Keratinocyte (primary cell): ENCODE data around the gene ZNF19. TPM values are rescaled to one million over a fixed set of nuclear protein-coding genes. Genes with fewer than 3 reads are reported as not detected.

Experiments
- DNase-seq: peaks from one replicate; pipeline ENCODE4 v3.0.0-alpha.2; 2011; ENCODE audit warnings: low read depth, missing footprints, low spot score
- FAIRE-seq: peaks from 2 replicates; lab custom pipeline; 2011; peaks lifted over from hg19 to GRCh38; lab: Jason Lieb, UNC
- H2AFZ ChIP-seq: 2 replicates; pipeline ENCODE4 v1.6.0; 2012; ENCODE audit warnings: low read length, control low read depth, inconsistent platforms; ENCODE audit not compliant: control insufficient read depth
- H3K27ac ChIP-seq: 2 replicates; pipeline ENCODE4 v1.5.1; 2011; ENCODE audit warnings: low read length; ENCODE audit not compliant: control insufficient read depth, insufficient read depth
- H3K27me3 ChIP-seq: 3 replicates; pipeline ENCODE4 v1.6.0; 2011; ENCODE audit warnings: low read length; ENCODE audit not compliant: control insufficient read depth, insufficient read depth; ENCODE audit errors: extremely low read depth
- H3K36me3 ChIP-seq, 2 experiments: 2 replicates in 1 of 2; 3 replicates in 1 of 2; pipeline ENCODE4 v1.5.1; 2011; ENCODE audit warnings: low read length in 2 of 2, mild to moderate bottlenecking in 1 of 2; ENCODE audit not compliant: control insufficient read depth in 2 of 2, insufficient read depth in 2 of 2; ENCODE audit errors: extremely low read depth in 1 of 2
- H3K4me1 ChIP-seq: 3 replicates; pipeline ENCODE4 v1.5.1; 2011; ENCODE audit warnings: low read length; ENCODE audit not compliant: control insufficient read depth, insufficient read depth; ENCODE audit errors: extremely low read depth
- H3K4me2 ChIP-seq: 3 replicates; pipeline ENCODE4 v1.6.0; 2011; ENCODE audit warnings: low read depth, low read length; ENCODE audit not compliant: control insufficient read depth, insufficient read depth; ENCODE audit errors: extremely low read depth
- H3K4me3 ChIP-seq, 3 experiments: fragments of 200-600 bp in 1 of 3; sonication (generic) in 1 of 3; 2 replicates in 2 of 3; 3 replicates in 1 of 3; pipeline ENCODE4 v1.5.1; 2011 to 2016; ENCODE audit warnings: low read length in 3 of 3, mild to moderate bottlenecking in 3 of 3, control low read depth in 2 of 3, inconsistent platforms in 1 of 3, low read depth in 1 of 3, mixed read lengths in 1 of 3, mixed run types in 1 of 3, moderate library complexity in 1 of 3; ENCODE audit not compliant: control insufficient read depth in 2 of 3, insufficient read depth in 2 of 3; ENCODE audit errors: extremely low read depth in 1 of 3
- H3K79me2 ChIP-seq: 2 replicates; pipeline ENCODE4 v1.6.0; 2012; ENCODE audit warnings: low read length; ENCODE audit not compliant: control insufficient read depth, insufficient read depth
- H3K9ac ChIP-seq: 3 replicates; pipeline ENCODE4 v1.6.0; 2011; ENCODE audit warnings: low read length; ENCODE audit not compliant: control insufficient read depth, insufficient read depth; ENCODE audit errors: extremely low read depth
- H3K9me1 ChIP-seq: 3 replicates; pipeline ENCODE4 v1.6.0; 2011; ENCODE audit warnings: low read length; ENCODE audit not compliant: control insufficient read depth, insufficient read depth; ENCODE audit errors: extremely low read depth
- H3K9me3 ChIP-seq: 2 replicates; pipeline ENCODE4 v1.5.1; 2012; ENCODE audit warnings: low read depth, low read length; ENCODE audit not compliant: control insufficient read depth
- H4K20me1 ChIP-seq: 3 replicates; pipeline ENCODE4 v1.6.0; 2011; ENCODE audit warnings: low read length; ENCODE audit not compliant: control insufficient read depth, insufficient read depth; ENCODE audit errors: extremely low read depth
- CTCF ChIP-seq, 3 experiments: IDR thresholded peaks in 1 of 3; conservative IDR thresholded peaks in 1 of 3; optimal IDR thresholded peaks in 1 of 3; 2 replicates in 2 of 3; 3 replicates in 1 of 3; pipeline versions ENCODE3 to v1.5.1; 2011; ENCODE audit warnings: low read length in 3 of 3, mild to moderate bottlenecking in 3 of 3, moderate library complexity in 2 of 3, control low read depth in 1 of 3, inconsistent platforms in 1 of 3; ENCODE audit not compliant: insufficient read depth in 2 of 3; ENCODE audit errors: extremely low read depth in 1 of 3
- EZH2 ChIP-seq: IDR thresholded peaks from one replicate; pipeline ENCODE4 v1.6.1; 2012; ENCODE audit warnings: inconsistent platforms, mild to moderate bottlenecking, low read length, moderate library complexity
- dilution Hi-C: fragments of 300-500 bp; cut with MboI; formaldehyde crosslinking; loops from one replicate; pipeline ENCODE4 v1.7.0; 2020; ENCODE audit warnings: low sequenced_read_pairs; ENCODE audit not compliant: extremely low pct_ligation_motif_present
- polyA plus RNA-seq, 5 experiments: library from polyadenylated mRNA; depleted of rRNA in 3 of 5; stranded (reverse) in 3 of 5; stranded (forward) in 1 of 5; unstranded in 1 of 5; fragments of >200 nt; gene quantifications; 1 replicate in 1 of 5; 2 replicates in 3 of 5; 3 replicates in 1 of 5; pipeline versions ENCODE4 v1.2.1 to v1.2.3, GENCODE V29; 2011 to 2012; ENCODE audit warnings: missing spikeins in 2 of 5, low read depth in 1 of 5, low replicate concordance in 1 of 5

The ZNF19 gene
- polyA plus RNA-seq, 1 donor (not counting 4 experiments of a cell fraction or from before 2014, with no cell fraction given) = 1.7 TPM

GRCh38 chr16:71528863-71529262 is 39.7 kb upstream of the ZNF19 start:
- no peak overlapping the region for H3K4me3 ChIP-seq

GRCh38 chr16:71528257-71528656 is 39.1 kb upstream of the ZNF19 start:
- no peaks in the 10 kb centered on the region for H4K20me1 ChIP-seq
- TF ChIP-seq EZH2 (no peak), CTCF (optimal IDR thresholded peaks at IDR 0.05 in 1 of 3, IDR thresholded peaks at IDR 0.05 in 1 of 3, conservative IDR thresholded peaks at IDR 0.05 in 1 of 3; ENCODE audit: extremely low read depth in 1 of 3, insufficient read depth in 2 of 3, low read length in 3 of 3) (no peak)
- H3K9me3 ChIP-seq = no peaks in the 10 kb centered on the region
- no peak overlapping the region for H3K4me2 ChIP-seq
- no peaks in the 10 kb centered on the region for H3K27me3 ChIP-seq
- no peaks in the 10 kb centered on the region for H3K36me3 ChIP-seq
- no peak overlapping the region for H2AFZ ChIP-seq
- no peak overlapping the region for H3K4me3 ChIP-seq
- dilution Hi-C loops = no loop called here
- H3K79me2 ChIP-seq = no peaks in the 10 kb centered on the region
- H3K9ac ChIP-seq = no peak overlapping the region
- no peak for FAIRE-seq
- no peaks in the 10 kb centered on the region for H3K9me1 ChIP-seq
- H3K27ac ChIP-seq = no peak overlapping the region
- peaks cover 17% of the 10 kb centered on the region for H3K4me1 ChIP-seq
- DNase-seq = no peak

More at GRCh38 chr16:71528863-71529262, 39.7 kb upstream of the ZNF19 start:
- Histone ChIP-seq H3K4me1 (peaks cover 17% of the 10 kb centered on the region), H3K9me3 (no peaks in the 10 kb centered on the region), H4K20me1 (no peaks in the 10 kb centered on the region), H3K27ac (no peak overlapping the region), H3K36me3 (no peaks in the 10 kb centered on the region), H3K9ac (no peak overlapping the region), H3K9me1 (no peaks in the 10 kb centered on the region), H3K79me2 (no peaks in the 10 kb centered on the region), H3K4me2 (no peak overlapping the region), H3K27me3 (no peaks in the 10 kb centered on the region), H2AFZ (no peak overlapping the region)
- FAIRE-seq (no peak), DNase-seq (no peak)
- dilution Hi-C loops = no loop called here
- TF ChIP-seq CTCF (optimal IDR thresholded peaks at IDR 0.05 in 1 of 3, IDR thresholded peaks at IDR 0.05 in 1 of 3, conservative IDR thresholded peaks at IDR 0.05 in 1 of 3; ENCODE audit: extremely low read depth in 1 of 3, insufficient read depth in 2 of 3, low read length in 3 of 3) = no peak
- no peak for TF ChIP-seq EZH2
